CD4-positive, alpha-beta memory T cell (primary cell): ENCODE results near the gene MSRB2. TPM values are rescaled to one million over a fixed set of nuclear protein-coding genes. Genes with fewer than 3 reads are reported as not detected.

Source experiments
- CTCF ChIA-PET: fragments of 350-600 bp; sonication (Branson Sonifier 250); formaldehyde crosslinking; loops from one replicate; lab custom pipeline; 2021; ENCODE audit warnings: inconsistent platforms; ENCODE audit not compliant: partially characterized antibody; lab: Charles Lee
- POLR2A ChIA-PET: fragments of 350-600 bp; sonication (Branson Sonifier 250); formaldehyde crosslinking; loops from one replicate; lab custom pipeline; 2021; ENCODE audit not compliant: partially characterized antibody; lab: Charles Lee
- DNase-seq, 5 donors: peaks; one replicate each; pipeline versions ENCODE4 v3.0.0 to v3.0.0-alpha.2; 2020 to 2022; ENCODE audit warnings: mixed read lengths in 1 of 5
- H3K27ac ChIP-seq: one replicate; pipeline ENCODE4 v1.7.0; 2013; ENCODE audit warnings: low read depth, low read length
- H3K27me3 ChIP-seq: 2 replicates; pipeline ENCODE4 v1.7.0; 2013; ENCODE audit warnings: mild to moderate bottlenecking, low read length, moderate library complexity; ENCODE audit not compliant: insufficient read depth
- H3K36me3 ChIP-seq: 2 replicates; pipeline ENCODE4 v1.7.0; 2013; ENCODE audit warnings: mild to moderate bottlenecking, low read length, moderate library complexity; ENCODE audit not compliant: insufficient read depth
- H3K4me1 ChIP-seq: 2 replicates; pipeline ENCODE4 v1.7.0; 2013; ENCODE audit warnings: mild to moderate bottlenecking, low read length, moderate library complexity; ENCODE audit not compliant: insufficient read depth
- H3K4me3 ChIP-seq, 2 donors: one replicate each; pipeline ENCODE4 v1.7.0; 2013; ENCODE audit warnings: low read length in 2 of 2, mild to moderate bottlenecking in 1 of 2
- H3K9me3 ChIP-seq, 2 donors: one replicate each; pipeline ENCODE4 v1.7.0; 2013; ENCODE audit warnings: low read length in 2 of 2, control low read depth in 1 of 2; ENCODE audit not compliant: control insufficient read depth in 1 of 2
- H3K27ac Mint-ChIP-seq, 7 donors: one replicate each; pipeline ENCODE4 v1.8.0; 2020 to 2021; ENCODE audit warnings: mixed read lengths in 7 of 7, mild to moderate bottlenecking in 6 of 7, inconsistent platforms in 3 of 7, moderate library complexity in 3 of 7
- H3K27me3 Mint-ChIP-seq, 2 donors: one replicate each; pipeline ENCODE4 v1.8.0; 2020 to 2021; ENCODE audit warnings: mixed read lengths in 2 of 2
- H3K36me3 Mint-ChIP-seq, 2 donors: one replicate each; pipeline ENCODE4 v1.8.0; 2020 to 2021; ENCODE audit warnings: mixed read lengths in 2 of 2, inconsistent platforms in 1 of 2, mild to moderate bottlenecking in 1 of 2
- H3K4me1 Mint-ChIP-seq, 4 donors: one replicate each; pipeline ENCODE4 v1.8.0; 2020 to 2021; ENCODE audit warnings: mixed read lengths in 4 of 4, mild to moderate bottlenecking in 1 of 4
- H3K4me3 Mint-ChIP-seq, 8 donors: one replicate each; pipeline ENCODE4 v1.8.0; 2020 to 2021; ENCODE audit warnings: mixed read lengths in 8 of 8, mild to moderate bottlenecking in 7 of 8, moderate library complexity in 6 of 8, inconsistent platforms in 3 of 8
- H3K9me3 Mint-ChIP-seq, 8 donors: one replicate each; pipeline ENCODE4 v1.8.0; 2020 to 2021; ENCODE audit warnings: mixed read lengths in 8 of 8, mild to moderate bottlenecking in 5 of 8, inconsistent platforms in 3 of 8, moderate library complexity in 1 of 8
- intact Hi-C: fragments of 100-400 bp; cut with micrococcal nuclease; formaldehyde crosslinking; loops from one replicate; pipeline ENCODE4 v1.15.1; 2023
- polyA plus RNA-seq, 2 donors: library from polyadenylated mRNA; unstranded; fragments of 300-500 nt; fragmentation: Illumina TruSeq; gene quantifications; one replicate each; pipeline ENCODE4 v1.2.3, GENCODE V29; 2021
- total RNA-seq, 2 experiments: library from RNA; stranded (reverse); gene quantifications; one replicate each; pipeline ENCODE4 v1.2.3, GENCODE V29; 2021

Gene MSRB2
- total and polyA plus RNA-seq, 4 experiments from 2014 or later: 5.3 to 13.0 (median 8.9) TPM

GRCh38 chr10:23055424-23056185, 39.8 kb upstream of the MSRB2 start:
- Histone ChIP-seq H3K4me1 (no peaks in the 10 kb centered on the region), H3K4me3 (no peak overlapping the region), H3K27ac (no peak overlapping the region), H3K36me3 (no peaks in the 10 kb centered on the region), H3K9me3 (no peaks in the 10 kb centered on the region), H3K27me3 (no peaks in the 10 kb centered on the region)
- POLR2A ChIA-PET: no interaction called here
- Mint-ChIP-seq H3K27me3 (peaks cover 14 to 16% of the 10 kb centered on the region in 2 donors), H3K4me1 (no peaks in the 10 kb centered on the region), H3K4me3 (no peak overlapping the region), H3K9me3 (peaks cover 0 to 12% (median 9%) of the 10 kb centered on the region in 8 donors), H3K27ac (no peak overlapping the region), H3K36me3 (no peaks in the 10 kb centered on the region)
- no peak for DNase-seq
- intact Hi-C loops: no loop called here
- CTCF ChIA-PET: no interaction called here

DNA sequence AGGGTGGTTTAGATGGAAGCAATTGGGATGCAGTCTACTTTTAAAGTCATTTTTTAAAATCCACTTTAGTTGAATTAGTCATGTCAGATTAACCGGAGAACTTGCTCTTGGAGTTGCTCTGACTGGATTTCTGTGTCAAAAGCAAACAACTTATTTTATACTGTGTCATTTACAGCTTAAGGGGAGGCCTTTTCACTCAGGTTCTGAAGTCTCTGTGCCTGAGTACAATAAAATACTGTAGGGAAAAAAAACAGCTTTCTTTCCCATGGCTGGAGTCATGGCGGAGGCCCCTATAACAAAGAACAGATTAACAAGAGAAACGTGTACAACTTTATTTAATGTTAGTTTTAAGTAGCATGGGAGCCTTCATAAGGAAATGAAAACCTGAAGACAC, 39.2 kb upstream of the MSRB2 start:
- no peaks in the 10 kb centered on the region for H3K4me1 ChIP-seq
- intact Hi-C loops: no loop called here
- no peak for DNase-seq
- POLR2A ChIA-PET: no interaction called here
- Mint-ChIP-seq H3K4me1 (peaks cover 0 to under 1% (median 0%) of the 10 kb centered on the region in 4 donors), H3K36me3 (no peaks in the 10 kb centered on the region), H3K9me3 (peaks cover 0 to 14% (median 10%) of the 10 kb centered on the region in 8 donors), H3K27ac (no peak overlapping the region), H3K4me3 (no peak overlapping the region), H3K27me3 (peaks cover 16 to 18% of the 10 kb centered on the region in 2 donors)
- CTCF ChIA-PET: no interaction called here
- H3K4me3 ChIP-seq: no peak overlapping the region
- no peaks in the 10 kb centered on the region for H3K27me3 ChIP-seq
- no peaks in the 10 kb centered on the region for H3K9me3 ChIP-seq
- no peaks in the 10 kb centered on the region for H3K36me3 ChIP-seq
- no peak overlapping the region for H3K27ac ChIP-seq

GRCh38 chr10:23058366-23058765, 37.0 kb upstream of the MSRB2 start:
- intact Hi-C loops: no loop called here
- no peaks in the 10 kb centered on the region for H3K4me1 ChIP-seq
- Mint-ChIP-seq H3K9me3 (peaks cover 0 to 14% (median 10%) of the 10 kb centered on the region in 8 donors), H3K36me3 (no peaks in the 10 kb centered on the region), H3K27me3 (peaks cover 17 to 22% of the 10 kb centered on the region in 2 donors), H3K4me1 (peaks cover 0 to 2% (median 0%) of the 10 kb centered on the region in 4 donors), H3K4me3 (no peak overlapping the region), H3K27ac (no peak overlapping the region)
- no peaks in the 10 kb centered on the region for H3K27me3 ChIP-seq
- ChIA-PET CTCF (no interaction called here), POLR2A (no interaction called here)
- no peak for DNase-seq
- no peaks in the 10 kb centered on the region for H3K36me3 ChIP-seq
- no peaks in the 10 kb centered on the region for H3K9me3 ChIP-seq
- H3K4me3 ChIP-seq: no peak overlapping the region
- H3K27ac ChIP-seq: no peak overlapping the region

- Histone ChIP-seq H3K27me3 (no peaks in the 10 kb centered on the region), H3K4me1 (no peaks in the 10 kb centered on the region), H3K9me3 (no peaks in the 10 kb centered on the region), H3K4me3 (no peak overlapping the region), H3K36me3 (no peaks in the 10 kb centered on the region), H3K27ac (no peak overlapping the region)
- intact Hi-C loops: loop anchor here (10.0 kb wide), 1 partner anchor 486 kb away; no protein-coding TSS in a partner anchor
- Mint-ChIP-seq H3K9me3 (peaks cover 0 to 14% (median 10%) of the 10 kb centered on the region in 8 donors), H3K4me1 (peaks cover 0 to 2% (median 0%) of the 10 kb centered on the region in 4 donors), H3K27ac (no peak overlapping the region), H3K4me3 (no peak overlapping the region), H3K36me3 (no peaks in the 10 kb centered on the region), H3K27me3 (peaks cover 19 to 24% of the 10 kb centered on the region in 2 donors)
- DNase-seq: no peak
- CTCF ChIA-PET: no interaction called here
- POLR2A ChIA-PET: no interaction called here
These were observed 34.5 kb upstream of the MSRB2 start for GRCh38 chr10:23060918-23061317.

DNA sequence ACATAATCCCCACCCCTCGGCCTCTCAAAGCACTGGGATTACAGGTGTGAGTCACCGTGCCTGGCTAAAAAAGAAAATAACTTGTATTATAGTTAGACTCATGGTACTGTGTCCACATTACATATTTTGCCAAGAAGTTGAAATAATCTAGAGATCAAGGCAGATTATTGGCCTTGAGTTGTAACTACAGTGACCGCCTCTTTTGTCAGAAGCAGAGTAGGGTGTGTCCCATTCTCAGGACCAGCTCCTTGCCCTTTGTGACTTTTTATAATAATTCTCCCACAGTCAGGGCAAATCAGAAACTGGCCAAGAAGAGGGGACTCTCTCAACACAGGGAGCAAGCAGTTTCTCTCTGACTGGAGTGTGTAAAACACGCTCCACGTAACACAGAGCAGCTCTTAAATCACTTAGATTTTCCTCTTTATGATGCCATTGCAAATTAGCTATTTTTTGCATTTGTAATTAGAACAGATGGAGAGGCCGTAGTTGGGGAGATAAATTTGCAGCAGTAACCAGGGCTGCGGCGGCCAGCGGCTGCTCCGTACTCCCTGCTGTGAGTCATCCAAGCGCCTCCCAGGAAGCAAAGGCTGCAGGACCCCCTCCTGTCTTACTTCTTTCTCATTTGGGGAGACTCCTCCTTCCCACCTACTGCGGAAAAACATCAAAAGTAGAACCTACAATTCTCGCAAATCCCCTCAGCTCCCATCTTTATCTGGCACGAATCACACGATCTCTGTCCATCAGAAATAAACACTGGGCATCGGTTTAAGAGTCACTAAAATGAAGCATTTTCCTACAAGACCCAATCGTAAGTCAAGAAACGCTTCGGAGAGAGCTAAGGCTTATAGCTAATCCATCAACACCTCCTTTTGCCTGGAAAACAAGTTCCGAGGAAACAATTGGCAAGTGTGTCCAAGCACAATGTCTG, 32.1 kb upstream of the MSRB2 start:
- H3K36me3 ChIP-seq: no peaks in the 10 kb centered on the region
- Mint-ChIP-seq H3K9me3 (peaks cover 0 to 14% (median 10%) of the 10 kb centered on the region in 8 donors), H3K4me1 (peaks cover 0 to 5% (median 2%) of the 10 kb centered on the region in 4 donors), H3K27me3 (peaks cover 13 to 18% of the 10 kb centered on the region in 2 donors), H3K27ac (no peak overlapping the region), H3K4me3 (no peak overlapping the region), H3K36me3 (no peaks in the 10 kb centered on the region)
- H3K4me3 ChIP-seq: no peak overlapping the region
- POLR2A ChIA-PET: no interaction called here
- DNase-seq: no peak
- CTCF ChIA-PET: no interaction called here
- no peaks in the 10 kb centered on the region for H3K9me3 ChIP-seq
- no peaks in the 10 kb centered on the region for H3K27me3 ChIP-seq
- no peaks in the 10 kb centered on the region for H3K4me1 ChIP-seq
- no peak overlapping the region for H3K27ac ChIP-seq
- intact Hi-C loops: loop anchor here (10.0 kb wide), 1 partner anchor 489 kb away; no protein-coding TSS in a partner anchor

GRCh38 chr10:23063973-23064812, 31.2 kb upstream of the MSRB2 start:
- no peak overlapping the region for H3K27ac ChIP-seq
- no peaks in the 10 kb centered on the region for H3K36me3 ChIP-seq
- Mint-ChIP-seq H3K9me3 (peaks cover 0 to 8% (median 3%) of the 10 kb centered on the region in 8 donors), H3K36me3 (no peaks in the 10 kb centered on the region), H3K4me3 (no peak overlapping the region), H3K27me3 (peaks cover 13 to 19% of the 10 kb centered on the region in 2 donors), H3K27ac (no peak overlapping the region), H3K4me1 (peaks cover 0 to 7% (median 2%) of the 10 kb centered on the region in 4 donors)
- H3K4me1 ChIP-seq: no peaks in the 10 kb centered on the region
- H3K4me3 ChIP-seq: no peak overlapping the region
- ChIA-PET CTCF (no interaction called here), POLR2A (no interaction called here)
- no peaks in the 10 kb centered on the region for H3K27me3 ChIP-seq
- DNase-seq: no peak
- intact Hi-C loops: loop anchor here (10.0 kb wide), 1 partner anchor 489 kb away; no protein-coding TSS in a partner anchor
- no peaks in the 10 kb centered on the region for H3K9me3 ChIP-seq
